A172 (cell line): ENCODE results near the gene LDLRAD4. TPM values are rescaled to one million over a fixed set of nuclear protein-coding genes. Genes with fewer than 3 reads are reported as not detected.
"Not testable (repeated sequence)": the region's sequence is repeated elsewhere in the genome, so short reads cannot be mapped to it uniquely, and the experiment has no call there.

Experiments
- DNase-seq: peaks from one replicate; pipeline ENCODE4 v3.0.0-alpha.2; 2015; ENCODE audit warnings: low spot score
- total RNA-seq: library from RNA; depleted of rRNA; stranded (reverse); fragments of >200 nt; shearing (Covaris generic); gene quantifications from 2 replicates; pipeline ENCODE4 v1.2.3, GENCODE V29; 2014; rRNA removed

LDLRAD4 gene
- total RNA-seq, 1 experiment from 2014 or later: 5.7 TPM

DNA sequence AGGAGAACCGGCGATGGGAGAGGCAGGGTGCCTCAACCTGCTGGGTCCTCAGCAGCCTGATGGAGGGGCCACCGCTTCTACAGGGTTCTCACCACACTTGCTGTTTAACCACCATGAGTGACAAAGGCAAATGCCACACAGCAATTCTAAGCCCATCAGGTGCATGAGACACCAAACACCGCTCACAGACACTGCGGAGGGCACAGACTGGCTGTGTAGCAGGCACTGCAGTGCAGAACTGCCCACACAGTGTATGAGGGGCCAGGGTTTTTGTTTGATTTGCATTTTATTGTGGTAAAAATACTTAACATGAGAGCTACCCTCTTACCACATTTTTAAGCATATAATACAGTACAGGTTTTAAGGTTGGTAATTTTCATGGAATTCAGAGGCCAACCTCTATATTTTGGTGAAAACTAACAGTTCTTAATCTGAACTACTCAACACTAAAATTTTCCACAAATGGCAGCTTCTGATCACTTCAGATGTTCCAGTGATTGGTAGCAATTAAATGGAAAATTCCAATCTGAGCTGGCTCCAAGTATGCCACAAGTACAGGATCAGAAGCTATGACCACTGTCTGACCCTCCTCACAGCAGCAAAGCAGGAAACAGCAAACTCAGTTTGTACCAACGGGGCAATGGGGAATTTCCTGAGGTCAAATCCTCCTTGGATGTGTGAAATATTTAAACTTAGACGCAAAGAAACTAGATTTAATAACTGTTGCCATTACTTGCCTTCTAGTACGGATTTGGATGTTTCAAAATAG, 440.1 kb downstream of the LDLRAD4 start:
- DNase-seq: no peak

DNA sequence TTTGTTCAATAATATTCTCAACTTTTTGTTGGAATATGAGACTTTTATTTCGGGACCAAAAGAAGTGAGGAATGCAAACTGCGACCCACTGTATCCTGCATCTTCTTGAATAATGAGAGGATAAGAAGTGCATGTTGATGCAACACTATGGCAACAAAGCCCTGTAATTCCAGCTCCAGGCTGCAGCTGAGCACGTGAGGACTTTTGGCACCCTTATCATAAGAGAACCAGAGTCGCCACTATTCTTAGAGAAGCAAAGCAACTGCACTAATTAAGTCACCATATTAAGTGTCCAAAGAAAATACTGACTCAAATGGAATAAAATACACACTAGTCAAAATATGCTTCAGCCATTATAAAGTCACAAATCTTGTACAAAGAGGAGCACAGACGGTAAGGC, 441.9 kb downstream of the LDLRAD4 start:
- no peak for DNase-seq

DNA sequence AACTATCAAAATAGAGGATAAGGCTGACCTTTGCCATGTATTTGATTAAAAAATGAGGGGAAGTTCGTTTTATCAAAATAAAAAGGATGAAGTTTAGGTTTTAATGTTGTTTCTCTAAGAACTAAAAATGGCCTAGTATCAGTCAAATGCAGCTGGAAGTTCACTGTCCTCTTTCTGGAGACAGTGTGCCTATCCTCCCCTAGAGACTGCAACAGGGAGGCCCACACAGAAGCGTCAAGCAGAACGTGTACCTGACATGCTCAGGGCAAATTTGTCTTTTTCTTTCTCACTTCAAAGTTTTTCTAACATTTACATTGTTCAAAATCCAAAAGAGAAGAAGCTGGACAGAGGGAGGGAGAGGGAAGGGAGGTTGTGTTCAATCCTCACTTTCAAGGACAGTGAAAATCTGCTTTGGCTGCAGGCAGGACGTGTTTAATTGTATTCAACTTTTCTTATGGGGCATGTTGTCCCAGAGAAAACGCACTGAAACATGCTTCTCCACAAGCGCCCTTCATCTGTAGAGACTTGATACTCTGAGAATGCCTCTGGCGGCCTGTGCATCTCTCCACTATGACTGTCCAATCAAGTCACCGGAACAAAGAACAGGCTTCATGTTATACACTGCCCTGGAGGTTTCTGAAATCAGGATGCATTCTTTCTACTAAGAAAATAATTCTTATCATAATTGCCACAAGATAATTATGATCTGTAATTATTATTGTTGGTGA, 442.7 kb downstream of the LDLRAD4 start:
- no peak for DNase-seq

DNA sequence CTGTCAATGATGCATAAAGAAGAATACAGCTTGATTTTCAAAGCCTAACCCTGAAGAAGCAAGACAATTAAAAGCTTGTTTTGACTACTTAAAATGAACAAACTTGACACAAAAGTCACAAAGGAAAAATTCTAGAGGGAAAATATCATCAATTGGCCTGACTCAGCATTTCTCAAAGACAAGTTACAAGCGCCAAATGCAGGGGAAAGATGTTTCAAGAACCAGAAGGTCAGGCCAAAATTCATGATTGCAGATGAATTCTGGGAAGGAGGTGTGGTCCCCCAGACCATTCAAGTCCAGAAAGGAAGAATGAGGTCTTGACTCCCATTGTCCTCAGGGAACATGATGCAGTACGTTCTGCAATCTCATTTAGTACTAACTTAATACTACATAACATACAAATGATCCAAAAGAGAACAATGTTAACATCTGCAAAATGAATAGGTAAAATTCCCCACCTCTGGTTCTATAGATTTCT, 443.3 kb downstream of the LDLRAD4 start:
- no peak for DNase-seq

DNA sequence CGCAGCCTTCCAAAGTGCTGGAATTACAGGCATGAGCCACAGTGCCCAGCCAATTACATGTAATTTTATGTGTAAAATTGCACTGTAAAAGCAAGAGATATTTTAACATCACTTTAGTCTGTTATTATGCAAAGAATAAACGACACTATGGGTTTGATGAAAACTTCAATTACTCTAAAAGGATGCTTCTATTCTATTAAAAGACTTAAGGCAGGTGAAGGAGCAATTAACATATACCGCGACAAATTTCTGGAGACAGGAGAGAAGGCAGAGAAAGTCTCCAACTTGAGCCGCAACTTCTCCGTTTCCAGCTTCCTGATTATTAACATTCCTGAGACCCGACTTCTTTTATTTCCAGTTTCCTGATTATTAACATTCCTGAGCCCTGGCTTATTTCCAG, 454.1 kb downstream of the LDLRAD4 start:
- no peak for DNase-seq

DNA sequence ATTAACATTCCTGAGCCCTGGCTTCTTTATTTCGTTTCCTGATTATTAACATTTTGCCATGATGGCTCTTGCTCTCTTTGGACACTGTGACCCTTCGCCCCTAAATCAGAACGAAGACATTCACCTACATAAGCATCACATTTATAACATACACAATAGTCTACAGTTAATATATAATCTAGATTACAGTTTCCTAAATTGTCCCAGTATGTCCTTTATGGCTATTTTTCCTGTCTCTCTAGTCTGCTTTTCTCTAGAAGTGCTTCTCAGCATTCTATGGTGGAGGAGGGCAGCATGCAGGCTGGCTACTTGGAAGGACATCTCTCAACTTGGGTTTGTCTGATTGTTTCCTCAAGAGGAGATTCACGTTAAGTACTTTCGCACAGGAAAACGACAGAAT, 457.9 kb downstream of the LDLRAD4 start:
- DNase-seq: no peak

DNA sequence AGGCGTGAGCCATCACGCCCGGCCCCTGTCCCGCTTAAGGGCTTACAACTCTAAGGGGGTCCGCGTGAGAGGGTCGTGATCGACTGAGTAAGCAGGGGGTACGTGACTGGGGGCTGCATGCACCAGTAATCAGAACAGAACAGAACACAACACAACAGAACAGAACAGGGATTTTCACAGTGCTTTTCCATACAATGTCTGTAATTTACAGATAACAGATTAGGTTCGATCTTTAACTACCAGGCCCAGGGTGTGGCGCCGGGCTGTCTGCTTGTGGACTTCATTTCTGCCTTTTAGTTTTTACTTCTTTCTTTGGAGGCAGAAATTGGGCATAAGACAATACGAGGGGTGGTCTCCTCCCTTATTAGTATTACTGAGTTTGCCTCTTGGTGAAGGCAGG, 458.8 kb downstream of the LDLRAD4 start:
- DNase-seq: not testable (repeated sequence)

DNA sequence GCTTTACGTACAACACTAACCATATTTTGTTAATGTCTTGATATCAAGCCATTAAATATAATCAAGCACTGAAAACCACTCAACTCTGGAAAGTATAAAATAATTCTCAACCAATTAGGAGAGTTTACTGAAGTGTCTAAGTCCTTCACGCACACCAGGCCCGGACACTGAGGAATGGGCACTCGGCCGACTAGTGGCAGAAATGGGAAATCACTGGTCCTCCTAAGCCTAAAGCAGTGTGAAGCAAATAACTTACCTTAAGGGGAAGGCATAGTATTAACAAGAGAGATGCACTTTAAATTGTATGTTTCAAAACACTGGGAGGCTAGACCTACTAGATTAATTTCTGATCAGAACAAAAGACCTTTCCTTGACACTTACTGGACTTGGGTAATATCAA, 462.1 kb downstream of the LDLRAD4 start:
- DNase-seq: no peak

DNA sequence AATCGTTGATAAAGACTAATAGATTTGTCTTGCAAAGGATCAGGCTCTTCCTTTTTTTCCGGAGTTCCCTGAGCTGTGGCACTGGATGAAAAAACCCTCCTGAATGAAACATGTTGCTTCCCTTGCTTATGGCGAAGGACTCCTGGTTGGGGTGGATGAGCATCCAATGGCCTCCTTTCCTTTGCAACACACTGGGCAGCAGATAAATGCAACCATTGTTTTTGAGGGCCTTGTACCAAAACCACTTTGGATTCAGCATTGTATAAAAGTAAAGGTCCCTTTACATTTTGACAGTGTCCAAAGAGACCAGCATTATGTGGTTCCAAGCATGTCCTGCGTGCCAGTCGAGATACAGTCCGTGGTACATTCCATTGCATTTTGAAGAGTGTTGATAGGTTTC, 463.1 kb downstream of the LDLRAD4 start:
- DNase-seq: no peak

DNA sequence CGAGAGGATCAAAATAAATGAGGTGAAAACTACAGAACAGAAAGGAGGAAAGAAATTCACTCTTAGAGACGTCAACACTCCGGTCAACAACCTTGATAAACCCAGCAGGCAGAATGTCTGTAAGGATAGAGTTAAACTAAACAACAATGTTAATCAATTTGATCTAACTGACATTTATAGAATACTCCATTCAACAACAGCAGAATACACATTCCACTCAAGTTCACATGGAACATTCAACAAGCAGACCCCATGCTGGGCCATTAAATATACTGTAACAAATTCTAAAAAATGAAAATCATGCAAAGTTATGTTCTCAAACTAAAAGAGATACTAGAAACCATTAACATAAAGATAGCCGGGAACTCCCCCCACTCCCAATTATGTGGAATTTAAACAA, 466.0 kb downstream of the LDLRAD4 start:
- no peak for DNase-seq

DNA sequence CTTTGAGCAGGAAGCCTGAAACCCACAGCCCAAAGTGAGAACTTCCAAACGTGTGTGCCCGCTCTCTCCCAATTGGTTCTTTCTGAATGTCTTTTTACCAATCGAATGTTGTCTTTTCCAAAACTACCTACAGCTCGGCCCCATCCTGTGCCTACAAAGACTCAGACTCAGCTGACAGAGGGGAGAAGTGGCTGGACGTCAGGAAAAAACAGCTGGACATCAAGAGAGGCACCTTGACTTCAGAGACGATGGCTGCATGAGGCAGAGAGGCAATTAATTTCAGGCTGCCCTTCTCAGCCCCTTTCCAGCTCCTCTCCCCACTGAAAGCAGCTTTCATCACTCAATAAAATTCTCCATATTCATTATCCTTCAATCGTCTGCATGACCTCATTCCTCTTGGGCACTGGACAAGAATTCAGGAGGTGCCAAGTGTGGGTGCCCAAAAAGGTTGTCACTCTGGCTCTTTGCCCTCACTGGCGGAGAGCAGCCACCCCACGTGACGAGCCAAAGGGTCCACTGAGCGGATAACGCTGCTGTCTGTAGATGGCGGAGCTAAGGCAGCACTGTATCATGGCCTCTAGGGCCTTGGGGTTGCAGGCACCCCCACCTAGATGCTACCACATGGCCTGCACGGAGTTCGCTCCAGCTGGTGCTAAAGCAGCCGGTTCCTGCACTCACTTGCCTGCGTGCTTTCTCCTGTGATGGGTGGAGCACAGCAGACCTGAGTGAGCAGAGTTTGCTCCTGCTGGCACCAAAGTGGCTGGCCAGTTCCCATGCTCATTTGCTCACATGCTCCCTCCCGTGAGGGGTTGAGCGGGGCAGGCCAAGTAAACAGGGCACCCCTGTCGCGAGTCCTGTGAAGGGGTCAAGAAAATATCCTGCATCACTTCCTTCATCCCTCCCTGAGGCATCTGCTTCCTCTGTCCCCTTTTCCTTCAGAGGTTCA, 469.9 kb downstream of the LDLRAD4 start:
- DNase-seq: no peak

DNA sequence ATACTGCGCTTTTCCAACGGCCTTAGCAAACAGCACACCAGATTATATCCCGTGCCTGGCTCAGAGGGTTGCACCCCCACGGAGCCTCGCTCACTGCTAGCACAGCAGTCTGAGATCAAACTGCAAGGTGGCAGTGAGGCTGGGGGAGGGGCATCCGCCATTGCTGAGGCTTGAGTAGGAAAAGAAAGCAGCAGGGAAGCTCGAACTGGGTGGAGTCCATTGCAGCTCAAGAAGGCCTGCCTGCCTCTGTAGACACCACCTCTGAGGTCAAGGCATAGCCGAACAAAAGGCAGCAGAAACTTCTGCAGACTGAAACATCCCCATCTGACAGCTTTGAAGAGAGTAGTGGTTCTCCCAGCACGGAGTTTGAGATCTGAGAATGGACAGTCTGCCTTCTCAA, 471.5 kb downstream of the LDLRAD4 start:
- DNase-seq: not testable (repeated sequence)

DNA sequence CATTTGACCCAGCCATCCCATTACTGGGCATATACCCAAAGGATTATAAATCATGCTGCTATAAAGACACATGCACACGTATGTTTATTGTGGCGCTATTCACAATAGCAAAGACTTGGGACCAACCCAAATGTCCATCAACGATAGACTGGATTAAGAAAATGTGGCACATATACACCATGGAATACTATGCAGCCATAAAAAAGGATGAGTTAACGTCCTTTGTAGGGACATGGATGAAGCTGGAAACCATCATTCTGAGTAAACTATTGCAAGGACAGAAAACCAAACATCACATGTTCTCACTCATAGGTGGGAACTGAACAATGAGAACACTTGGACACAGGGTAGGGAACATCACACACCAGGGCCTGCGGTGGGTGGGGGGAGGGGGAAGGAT, 476.8 kb downstream of the LDLRAD4 start:
- not testable (repeated sequence) for DNase-seq

DNA sequence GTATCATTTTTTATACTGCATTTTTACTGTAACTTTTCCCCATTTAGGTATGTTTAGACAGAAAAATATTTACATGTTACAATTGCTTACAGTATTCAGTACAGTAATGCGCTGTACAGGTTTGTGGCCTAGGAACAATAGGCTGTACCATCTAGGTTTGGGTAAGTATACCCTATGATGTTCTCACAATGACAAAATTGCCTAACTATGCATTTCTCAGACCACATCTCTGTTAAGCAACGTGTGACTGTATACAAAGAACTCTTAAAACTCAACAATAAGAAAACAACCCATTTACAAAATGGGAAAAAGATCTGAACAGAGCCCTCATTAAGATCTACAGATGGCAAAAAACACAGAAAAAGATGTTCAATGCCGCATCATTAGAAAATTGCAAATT, 478.4 kb downstream of the LDLRAD4 start:
- DNase-seq: no peak

DNA sequence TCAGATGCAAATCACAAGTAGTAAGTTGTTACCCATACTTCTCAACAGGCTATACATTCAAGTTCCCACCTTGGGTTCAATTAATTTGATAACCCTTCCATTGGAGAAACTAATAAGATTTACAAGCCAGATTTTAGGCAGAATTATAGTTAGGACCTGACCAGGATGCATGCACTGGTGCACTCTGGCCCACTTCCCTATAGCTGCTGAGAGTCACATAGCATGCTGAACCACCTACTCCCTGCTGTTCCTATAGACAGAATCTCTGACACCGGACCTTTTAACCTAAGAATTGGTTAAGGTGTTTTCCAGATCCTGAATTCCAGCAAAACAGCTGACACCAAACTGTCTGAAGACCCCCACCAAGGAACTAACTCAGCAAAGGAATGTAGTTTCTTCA, 481.6 kb downstream of the LDLRAD4 start:
- DNase-seq: no peak

Other genes with a start within 250 kb of the LDLRAD4 start
- 30.1 and 30.5 TPM in 2 replicates for gene CEP192, start 227.4 kb upstream of the LDLRAD4 start, total RNA-seq